K562 (cell line): ENCODE measurements around the gene PFN2.

ENCODE experiments used
- FOSL1 ChIP-seq: fragments of 200-800 bp; sonication (Bioruptor generic); conservative IDR thresholded peaks from 2 replicates; pipeline ENCODE4 v1.6.1; 2016; ENCODE audit warnings: missing genetic modification characterization, missing compliant biosample characterization
- JUND ChIP-seq, 2 experiments: IDR thresholded peaks; 2 replicates in 1 of 2; 3 replicates in 1 of 2; pipeline ENCODE4 v1.6.1; 2011; ENCODE audit warnings: borderline replicate concordance in 2 of 2, low read depth in 2 of 2, low read length in 2 of 2, improper control_type of control experiment in 1 of 2, missing biosample characterization in 1 of 2, missing genetic modification characterization in 1 of 2, missing genetic modification reagents in 1 of 2
- NRF1 ChIP-seq, 2 experiments: fragments of 450-650 bp; IDR thresholded peaks in 1 of 2; conservative IDR thresholded peaks in 1 of 2; 2 replicates each; pipeline ENCODE4 v1.6.1; 2014; ENCODE audit warnings: mild to moderate bottlenecking in 2 of 2
- RBM34 ChIP-seq: fragments of 200-400 bp; formaldehyde crosslinking; IDR thresholded peaks from 2 replicates; pipeline ENCODE4 v1.6.1; 2018; ENCODE audit warnings: low read length, borderline replicate concordance; ENCODE audit not compliant: insufficient read depth
- SMC3 ChIP-seq: conservative IDR thresholded peaks from 2 replicates; pipeline ENCODE4 v1.6.1; 2011; ENCODE audit warnings: low read depth, low read length, improper control_type of control experiment; ENCODE audit not compliant: insufficient read depth
- STAG1 ChIP-seq: sonication (generic); formaldehyde crosslinking; IDR thresholded peaks from 2 replicates; pipeline ENCODE4 v1.5.0; 2020; ENCODE audit warnings: missing genetic modification reagents, borderline replicate concordance
- ZNF12 ChIP-seq: sonication (generic); formaldehyde crosslinking; IDR thresholded peaks from 2 replicates; pipeline ENCODE4 v1.4.0; 2020; ENCODE audit warnings: mild to moderate bottlenecking, missing genetic modification reagents
- ZNF175 ChIP-seq: fragments of 200-800 bp; sonication (Bioruptor generic); IDR thresholded peaks from 2 replicates; pipeline ENCODE4 v1.6.1; 2016; ENCODE audit warnings: low read depth, mild to moderate bottlenecking, missing genetic modification characterization, missing compliant biosample characterization
- TF ChIP-seq, protein P1 (sequence below): fragments of 250-450 bp; sonication (Bioruptor Pico); IDR thresholded peaks from 2 replicates; pipeline ENCODE4 v1.4.0; 2020; ENCODE audit warnings: mild to moderate bottlenecking
- TF ChIP-seq, protein P2 (sequence below), 3 experiments: IDR thresholded peaks in 2 of 3; conservative IDR thresholded peaks in 1 of 3; 2 replicates each; pipeline ENCODE4 v1.5.1; 2011 to 2012; ENCODE audit warnings: low read length in 3 of 3, mild to moderate bottlenecking in 3 of 3, control low read depth in 2 of 3, improper control_type of control experiment in 1 of 3, inconsistent platforms in 1 of 3, low read depth in 1 of 3, mixed read lengths in 1 of 3, moderate library complexity in 1 of 3; ENCODE audit not compliant: insufficient read depth in 2 of 3
- TF ChIP-seq, protein P3 (sequence below): fragments of 250-450 bp; sonication (Bioruptor Pico); IDR thresholded peaks from 2 replicates; pipeline ENCODE4 v1.8.0; 2021; ENCODE audit warnings: moderate library complexity, mild to moderate bottlenecking, inconsistent platforms

DNA sequence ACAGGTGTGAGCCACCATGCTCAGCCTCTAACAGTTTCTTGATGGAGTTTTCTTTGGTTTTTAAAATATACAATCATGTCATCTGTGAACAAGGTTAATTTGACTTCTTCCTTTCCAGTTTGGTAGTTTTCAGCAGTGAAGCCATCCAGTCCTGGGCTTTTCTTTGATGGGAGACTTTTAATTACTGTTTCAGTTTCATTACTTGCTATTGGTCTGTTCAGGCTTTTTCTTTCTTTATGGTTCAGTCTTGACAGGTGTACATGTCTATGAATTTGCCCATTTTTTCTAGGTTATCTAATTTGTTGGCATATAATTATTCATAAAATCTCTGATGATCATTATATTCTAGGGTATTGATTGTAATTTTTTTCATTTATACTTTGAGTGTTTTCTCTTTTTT, 36.8 kb downstream of the PFN2 start:
- TF ChIP-seq SMC3: no peak
- no peak for TF ChIP-seq NRF1 (conservative IDR thresholded peaks at IDR 0.05 in 1 of 2, IDR thresholded peaks at IDR 0.05 in 1 of 2)
- TF ChIP-seq, protein P1, sequence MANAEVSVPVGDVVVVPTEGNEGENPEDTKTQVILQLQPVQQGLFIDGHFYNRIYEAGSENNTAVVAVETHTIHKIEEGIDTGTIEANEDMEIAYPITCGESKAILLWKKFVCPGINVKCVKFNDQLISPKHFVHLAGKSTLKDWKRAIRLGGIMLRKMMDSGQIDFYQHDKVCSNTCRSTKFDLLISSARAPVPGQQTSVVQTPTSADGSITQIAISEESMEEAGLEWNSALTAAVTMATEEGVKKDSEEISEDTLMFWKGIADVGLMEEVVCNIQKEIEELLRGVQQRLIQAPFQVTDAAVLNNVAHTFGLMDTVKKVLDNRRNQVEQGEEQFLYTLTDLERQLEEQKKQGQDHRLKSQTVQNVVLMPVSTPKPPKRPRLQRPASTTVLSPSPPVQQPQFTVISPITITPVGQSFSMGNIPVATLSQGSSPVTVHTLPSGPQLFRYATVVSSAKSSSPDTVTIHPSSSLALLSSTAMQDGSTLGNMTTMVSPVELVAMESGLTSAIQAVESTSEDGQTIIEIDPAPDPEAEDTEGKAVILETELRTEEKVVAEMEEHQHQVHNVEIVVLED (CRISPR knock-in tag): no peak
- TF ChIP-seq, protein P2, sequence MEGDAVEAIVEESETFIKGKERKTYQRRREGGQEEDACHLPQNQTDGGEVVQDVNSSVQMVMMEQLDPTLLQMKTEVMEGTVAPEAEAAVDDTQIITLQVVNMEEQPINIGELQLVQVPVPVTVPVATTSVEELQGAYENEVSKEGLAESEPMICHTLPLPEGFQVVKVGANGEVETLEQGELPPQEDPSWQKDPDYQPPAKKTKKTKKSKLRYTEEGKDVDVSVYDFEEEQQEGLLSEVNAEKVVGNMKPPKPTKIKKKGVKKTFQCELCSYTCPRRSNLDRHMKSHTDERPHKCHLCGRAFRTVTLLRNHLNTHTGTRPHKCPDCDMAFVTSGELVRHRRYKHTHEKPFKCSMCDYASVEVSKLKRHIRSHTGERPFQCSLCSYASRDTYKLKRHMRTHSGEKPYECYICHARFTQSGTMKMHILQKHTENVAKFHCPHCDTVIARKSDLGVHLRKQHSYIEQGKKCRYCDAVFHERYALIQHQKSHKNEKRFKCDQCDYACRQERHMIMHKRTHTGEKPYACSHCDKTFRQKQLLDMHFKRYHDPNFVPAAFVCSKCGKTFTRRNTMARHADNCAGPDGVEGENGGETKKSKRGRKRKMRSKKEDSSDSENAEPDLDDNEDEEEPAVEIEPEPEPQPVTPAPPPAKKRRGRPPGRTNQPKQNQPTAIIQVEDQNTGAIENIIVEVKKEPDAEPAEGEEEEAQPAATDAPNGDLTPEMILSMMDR (IDR thresholded peaks at IDR 0.05 in 2 of 3, conservative IDR thresholded peaks at IDR 0.05 in 1 of 3; ENCODE audit: insufficient read depth in 2 of 3, low read depth in 1 of 3, low read length in 3 of 3): no peak
- no peak for TF ChIP-seq RBM34
- TF ChIP-seq JUND (IDR thresholded peaks at IDR 0.05; ENCODE audit: borderline replicate concordance, low read depth, low read length): no peak
- TF ChIP-seq JUND (tag; IDR thresholded peaks at IDR 0.05; ENCODE audit: borderline replicate concordance, low read depth, low read length): no peak
- no peak for TF ChIP-seq ZNF175 (CRISPR knock-in tag)
- no peak for TF ChIP-seq ZNF12 (CRISPR knock-in tag)
- TF ChIP-seq, protein P3, sequence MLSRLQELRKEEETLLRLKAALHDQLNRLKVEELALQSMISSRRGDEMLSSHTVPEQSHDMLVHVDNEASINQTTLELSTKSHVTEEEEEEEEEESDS (CRISPR knock-in tag): no peak
- TF ChIP-seq STAG1 (CRISPR knock-in tag): no peak
- TF ChIP-seq FOSL1 (tag): no peak
